Effector CD4-positive, alpha-beta T cell (primary cell): ENCODE results near the gene TUBGCP5.

ENCODE experiments used
- DNase-seq: peaks from one replicate; pipeline ENCODE4 v3.0.0-alpha.2; 2020

Gene TUBGCP5

GRCh38 chr15:22978691-22979237, 60.6 kb downstream of the TUBGCP5 start:
- no peak for DNase-seq

- DNase-seq: no peak
Observed at GRCh38 chr15:22974745-22975144, 64.6 kb downstream of the TUBGCP5 start.

- DNase-seq: no peak
Observed at GRCh38 chr15:22973987-22974386, 65.4 kb downstream of the TUBGCP5 start.

GRCh38 chr15:22973286-22973685, 66.1 kb downstream of the TUBGCP5 start:
- DNase-seq: no peak

- no peak for DNase-seq
Observed at GRCh38 chr15:22969489-22969888, 69.9 kb downstream of the TUBGCP5 start.

GRCh38 chr15:22968366-22968765, 71.0 kb downstream of the TUBGCP5 start:
- no peak for DNase-seq

GRCh38 chr15:22967084-22967770, 72.1 kb downstream of the TUBGCP5 start:
- no peak for DNase-seq

- DNase-seq: no peak
Observed at GRCh38 chr15:22966321-22967083, 72.9 kb downstream of the TUBGCP5 start.

- DNase-seq: no peak
Observed at GRCh38 chr15:22963641-22964040, 75.7 kb downstream of the TUBGCP5 start.

GRCh38 chr15:22962611-22963010, 76.8 kb downstream of the TUBGCP5 start:
- no peak for DNase-seq

GRCh38 chr15:22961762-22962161, 77.6 kb downstream of the TUBGCP5 start:
- no peak for DNase-seq

- DNase-seq: no peak
Observed at GRCh38 chr15:22960556-22960955, 78.8 kb downstream of the TUBGCP5 start.

- no peak for DNase-seq
Observed at GRCh38 chr15:22960126-22960525, 79.2 kb downstream of the TUBGCP5 start.

- no peak for DNase-seq
Observed at GRCh38 chr15:22959321-22960101, 79.9 kb downstream of the TUBGCP5 start.

GRCh38 chr15:22958487-22959280, 80.7 kb downstream of the TUBGCP5 start:
- DNase-seq: no peak

- DNase-seq: no peak
Observed at GRCh38 chr15:22956978-22957260, 82.5 kb downstream of the TUBGCP5 start.

GRCh38 chr15:22956257-22956977, 83.0 kb downstream of the TUBGCP5 start:
- DNase-seq: no peak

GRCh38 chr15:22955544-22956119, 83.7 kb downstream of the TUBGCP5 start:
- DNase-seq: no peak

GRCh38 chr15:22954798-22955543, 84.4 kb downstream of the TUBGCP5 start:
- no peak for DNase-seq

GRCh38 chr15:22954326-22954725, 85.0 kb downstream of the TUBGCP5 start:
- DNase-seq: no peak
